DOHH2 (cell line): Measurements from ENCODE around the gene CRTAC1.

ENCODE experiments used
- H3F3A ChIP-seq: fragments of 200-600 bp; sonication (generic), shearing (Covaris generic); 2 replicates; pipeline ENCODE4 v1.6.0; 2016; ENCODE audit warnings: antibody characterized with exemption, mild to moderate bottlenecking; ENCODE audit not compliant: control insufficient read depth, insufficient read depth
- H3K27ac ChIP-seq: fragments of 200-600 bp; sonication (generic); 2 replicates; pipeline ENCODE4 v1.5.1; 2014; ENCODE audit warnings: low read depth, mild to moderate bottlenecking, low read length, moderate library complexity
- H3K27me3 ChIP-seq: fragments of 200-600 bp; sonication (generic); 2 replicates; pipeline ENCODE4 v1.6.1; 2014; ENCODE audit warnings: mild to moderate bottlenecking, low read length, mixed read lengths; ENCODE audit not compliant: control insufficient read depth
- H3K36me3 ChIP-seq: fragments of 200-600 bp; sonication (generic); 2 replicates; pipeline ENCODE4 v1.6.1; 2014; ENCODE audit warnings: mild to moderate bottlenecking, low read length, moderate library complexity, mixed read lengths; ENCODE audit not compliant: control insufficient read depth
- H3K4me1 ChIP-seq: fragments of 200-600 bp; sonication (generic); 2 replicates; pipeline ENCODE4 v1.6.1; 2014; ENCODE audit warnings: mild to moderate bottlenecking, low read length, mixed read lengths; ENCODE audit not compliant: control insufficient read depth
- H3K4me2 ChIP-seq: fragments of 200-600 bp; sonication (generic); 2 replicates; pipeline ENCODE4 v1.6.0; 2014; ENCODE audit warnings: mild to moderate bottlenecking, low read length, moderate library complexity
- H3K4me3 ChIP-seq: fragments of 200-600 bp; sonication (generic); 2 replicates; pipeline ENCODE4 v1.5.1; 2014; ENCODE audit warnings: mild to moderate bottlenecking, low read length, mixed read lengths
- H3K79me2 ChIP-seq: fragments of 200-600 bp; sonication (generic); 2 replicates; pipeline ENCODE4 v1.6.1; 2014; ENCODE audit warnings: mild to moderate bottlenecking, low read length, mixed read lengths; ENCODE audit not compliant: control insufficient read depth
- H3K9me2 ChIP-seq: fragments of 200-600 bp; sonication (generic); replicated peaks from 2 replicates; pipeline ENCODE4 v1.6.1; 2014; ENCODE audit warnings: mild to moderate bottlenecking, low read length, mixed read lengths; ENCODE audit not compliant: control insufficient read depth
- H3K9me3 ChIP-seq: fragments of 200-600 bp; sonication (generic); 2 replicates; pipeline ENCODE4 v1.6.1; 2014; ENCODE audit warnings: antibody characterized with exemption, low read length, mixed read lengths; ENCODE audit not compliant: control insufficient read depth, insufficient read depth
- H4K20me1 ChIP-seq: fragments of 200-600 bp; sonication (generic); 2 replicates; pipeline ENCODE4 v1.6.0; 2014; ENCODE audit warnings: low read depth, mild to moderate bottlenecking, antibody characterized with exemption, low read length, moderate library complexity; ENCODE audit not compliant: control insufficient read depth, insufficient read depth
- EZH2phosphoT487 ChIP-seq: fragments of 200-600 bp; sonication (generic); IDR thresholded peaks from 2 replicates; pipeline ENCODE4 v1.6.1; 2017; ENCODE audit warnings: borderline replicate concordance, mild to moderate bottlenecking, antibody characterized with exemption, low read length, moderate library complexity, mixed read lengths
- TF ChIP-seq, protein P1 (sequence below): fragments of 200-600 bp; sonication (generic); IDR thresholded peaks from one replicate; pipeline ENCODE4 v1.5.1; 2014; ENCODE audit warnings: antibody characterized with exemption, mild to moderate bottlenecking, low read depth, low read length; ENCODE audit not compliant: poor library complexity, severe bottlenecking

The CRTAC1 gene

GRCh38 chr10:97924678-97925077 lies 105.7 kb downstream of the CRTAC1 start:
- H3K4me1 ChIP-seq, result no peaks in the 10 kb centered on the region
- H3K4me3 ChIP-seq, result no peak overlapping the region
- H3K27me3 ChIP-seq, result peaks cover 14% of the 10 kb centered on the region
- H3K36me3 ChIP-seq, result no peaks in the 10 kb centered on the region
- H3K9me3 ChIP-seq, result no peaks in the 10 kb centered on the region
- no peaks in the 10 kb centered on the region for H3F3A ChIP-seq
- no peak overlapping the region for H3K4me2 ChIP-seq
- no peaks in the 10 kb centered on the region for H3K9me2 ChIP-seq
- TF ChIP-seq EZH2phosphoT487, result no peak
- TF ChIP-seq, protein P1, sequence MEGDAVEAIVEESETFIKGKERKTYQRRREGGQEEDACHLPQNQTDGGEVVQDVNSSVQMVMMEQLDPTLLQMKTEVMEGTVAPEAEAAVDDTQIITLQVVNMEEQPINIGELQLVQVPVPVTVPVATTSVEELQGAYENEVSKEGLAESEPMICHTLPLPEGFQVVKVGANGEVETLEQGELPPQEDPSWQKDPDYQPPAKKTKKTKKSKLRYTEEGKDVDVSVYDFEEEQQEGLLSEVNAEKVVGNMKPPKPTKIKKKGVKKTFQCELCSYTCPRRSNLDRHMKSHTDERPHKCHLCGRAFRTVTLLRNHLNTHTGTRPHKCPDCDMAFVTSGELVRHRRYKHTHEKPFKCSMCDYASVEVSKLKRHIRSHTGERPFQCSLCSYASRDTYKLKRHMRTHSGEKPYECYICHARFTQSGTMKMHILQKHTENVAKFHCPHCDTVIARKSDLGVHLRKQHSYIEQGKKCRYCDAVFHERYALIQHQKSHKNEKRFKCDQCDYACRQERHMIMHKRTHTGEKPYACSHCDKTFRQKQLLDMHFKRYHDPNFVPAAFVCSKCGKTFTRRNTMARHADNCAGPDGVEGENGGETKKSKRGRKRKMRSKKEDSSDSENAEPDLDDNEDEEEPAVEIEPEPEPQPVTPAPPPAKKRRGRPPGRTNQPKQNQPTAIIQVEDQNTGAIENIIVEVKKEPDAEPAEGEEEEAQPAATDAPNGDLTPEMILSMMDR, result no peak
- H3K27ac ChIP-seq, result no peak overlapping the region
- no peaks in the 10 kb centered on the region for H4K20me1 ChIP-seq
- H3K79me2 ChIP-seq, result no peaks in the 10 kb centered on the region

GRCh38 chr10:97923476-97923875 lies 106.9 kb downstream of the CRTAC1 start:
- H3F3A ChIP-seq, result no peaks in the 10 kb centered on the region
- H3K27ac ChIP-seq, result no peak overlapping the region
- H3K27me3 ChIP-seq, result peaks cover 14% of the 10 kb centered on the region
- TF ChIP-seq, protein P1, result no peak
- TF ChIP-seq EZH2phosphoT487, result no peak
- H3K79me2 ChIP-seq, result no peaks in the 10 kb centered on the region
- no peaks in the 10 kb centered on the region for H3K36me3 ChIP-seq
- H3K4me2 ChIP-seq, result no peak overlapping the region
- H3K4me1 ChIP-seq, result no peaks in the 10 kb centered on the region
- H3K9me3 ChIP-seq, result no peaks in the 10 kb centered on the region
- H4K20me1 ChIP-seq, result no peaks in the 10 kb centered on the region
- no peak overlapping the region for H3K4me3 ChIP-seq
- no peaks in the 10 kb centered on the region for H3K9me2 ChIP-seq

DNA sequence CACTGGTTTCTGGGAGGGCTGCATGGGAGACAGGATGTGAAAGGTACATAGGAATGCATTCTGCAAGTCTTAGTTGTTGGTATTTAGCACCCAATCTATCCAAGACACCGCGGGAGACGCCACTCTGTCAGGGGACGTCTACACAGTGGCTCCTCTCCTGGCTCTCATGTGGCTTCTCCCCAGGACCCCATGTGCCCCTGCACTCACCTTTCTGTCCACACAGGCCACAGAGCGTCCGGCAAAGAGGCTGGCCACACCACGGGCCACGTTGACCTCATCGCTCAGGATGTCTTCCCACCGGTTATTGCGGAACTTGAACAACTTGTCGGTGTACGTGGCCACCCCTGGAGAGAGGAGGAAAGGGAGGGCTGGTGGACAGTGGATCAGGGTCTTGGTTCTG lies 107.4 kb downstream of the CRTAC1 start:
- H3K27ac ChIP-seq, result no peak overlapping the region
- TF ChIP-seq EZH2phosphoT487, result no peak
- TF ChIP-seq, protein P1, result no peak
- no peaks in the 10 kb centered on the region for H3F3A ChIP-seq
- no peaks in the 10 kb centered on the region for H4K20me1 ChIP-seq
- no peak overlapping the region for H3K4me3 ChIP-seq
- no peaks in the 10 kb centered on the region for H3K36me3 ChIP-seq
- no peak overlapping the region for H3K4me2 ChIP-seq
- H3K9me3 ChIP-seq, result no peaks in the 10 kb centered on the region
- H3K27me3 ChIP-seq, result peaks cover 12% of the 10 kb centered on the region
- H3K79me2 ChIP-seq, result no peaks in the 10 kb centered on the region
- no peaks in the 10 kb centered on the region for H3K4me1 ChIP-seq
- no peaks in the 10 kb centered on the region for H3K9me2 ChIP-seq

- Histone ChIP-seq H3K4me1 (no peaks in the 10 kb centered on the region), H4K20me1 (no peaks in the 10 kb centered on the region), H3K27ac (no peak overlapping the region), H3K27me3 (peaks cover 6% of the 10 kb centered on the region), H3K4me2 (no peak overlapping the region), H3K36me3 (no peaks in the 10 kb centered on the region), H3K9me2 (no peaks in the 10 kb centered on the region), H3F3A (no peaks in the 10 kb centered on the region), H3K9me3 (no peaks in the 10 kb centered on the region), H3K4me3 (no peak overlapping the region), H3K79me2 (no peaks in the 10 kb centered on the region)
- TF ChIP-seq, protein P1, result no peak
- TF ChIP-seq EZH2phosphoT487, result no peak
Observed at GRCh38 chr10:97922022-97922758, 108.2 kb downstream of the CRTAC1 start.
